ENCODE data around the gene RALY. TPM values are rescaled to one million over a fixed set of nuclear protein-coding genes. Genes with fewer than 3 reads are reported as not detected.
"Not testable (repeated sequence)": the region's sequence is repeated elsewhere in the genome, so short reads cannot be mapped to it uniquely, and the experiment has no call there.

Gene RALY
- total and polyA plus RNA-seq, 11 donors, result 99.2 to 210 (median 106) TPM

DNA sequence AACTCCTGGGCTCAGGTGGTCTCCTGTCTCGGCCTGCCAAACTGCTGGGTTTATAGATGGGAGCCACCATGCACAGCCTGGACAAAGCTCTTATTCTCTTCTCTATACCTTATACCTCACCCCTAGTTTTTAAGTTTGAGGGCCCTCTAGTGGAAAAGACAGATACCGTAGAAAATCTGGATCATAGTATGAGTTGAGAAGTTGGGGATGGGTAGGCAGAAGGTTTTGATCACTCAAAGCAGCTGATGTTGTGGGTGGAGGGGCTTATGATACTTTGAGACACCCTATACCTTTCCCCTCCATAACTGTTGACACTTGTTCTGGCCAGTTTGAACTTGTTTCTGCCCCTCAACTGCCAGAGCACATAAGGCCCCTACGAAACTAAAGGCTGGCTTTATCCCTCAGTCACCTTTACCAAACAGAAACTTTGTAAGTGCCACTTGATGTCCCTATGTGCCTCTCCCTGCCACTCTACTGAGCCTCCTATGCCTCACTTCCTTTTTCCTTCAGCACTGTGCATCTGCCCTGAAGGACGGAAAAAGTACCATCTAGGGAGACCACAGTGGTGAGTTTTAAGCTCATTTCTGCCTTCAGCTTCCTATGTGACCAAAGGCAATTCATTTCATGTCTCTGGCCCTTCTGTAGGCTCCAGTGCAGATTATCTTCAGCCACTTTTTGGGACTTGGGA, 28.6 kb downstream of the RALY start:
- H3K4me1 ChIP-seq, result peaks cover 0 to 76% (median 58%) of the 10 kb centered on the region in 12 donors
- no peak overlapping the region for H3K4me3 ChIP-seq
- DNase-seq (no peak), ATAC-seq (no peak)
- H3K9me3 ChIP-seq, result peaks cover 0 to 3% (median 0%) of the 10 kb centered on the region in 12 donors
- 82 to 91% (median 85%) methylated on average over 4 of the region's 4 CpGs for WGBS, 4 donors
- TF ChIP-seq, protein P1, sequence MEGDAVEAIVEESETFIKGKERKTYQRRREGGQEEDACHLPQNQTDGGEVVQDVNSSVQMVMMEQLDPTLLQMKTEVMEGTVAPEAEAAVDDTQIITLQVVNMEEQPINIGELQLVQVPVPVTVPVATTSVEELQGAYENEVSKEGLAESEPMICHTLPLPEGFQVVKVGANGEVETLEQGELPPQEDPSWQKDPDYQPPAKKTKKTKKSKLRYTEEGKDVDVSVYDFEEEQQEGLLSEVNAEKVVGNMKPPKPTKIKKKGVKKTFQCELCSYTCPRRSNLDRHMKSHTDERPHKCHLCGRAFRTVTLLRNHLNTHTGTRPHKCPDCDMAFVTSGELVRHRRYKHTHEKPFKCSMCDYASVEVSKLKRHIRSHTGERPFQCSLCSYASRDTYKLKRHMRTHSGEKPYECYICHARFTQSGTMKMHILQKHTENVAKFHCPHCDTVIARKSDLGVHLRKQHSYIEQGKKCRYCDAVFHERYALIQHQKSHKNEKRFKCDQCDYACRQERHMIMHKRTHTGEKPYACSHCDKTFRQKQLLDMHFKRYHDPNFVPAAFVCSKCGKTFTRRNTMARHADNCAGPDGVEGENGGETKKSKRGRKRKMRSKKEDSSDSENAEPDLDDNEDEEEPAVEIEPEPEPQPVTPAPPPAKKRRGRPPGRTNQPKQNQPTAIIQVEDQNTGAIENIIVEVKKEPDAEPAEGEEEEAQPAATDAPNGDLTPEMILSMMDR (IDR thresholded peaks at IDR 0.05), result peak in 2 of 12 donors; percentile 9 to 11
- TF ChIP-seq POLR2A (IDR thresholded peaks at IDR 0.05), result no peak
- H3K27me3 ChIP-seq, result no peaks in the 10 kb centered on the region
- intact Hi-C loops (cut with DNase I), result no loop called here
- no peak overlapping the region for H3K27ac ChIP-seq
- no peaks in the 10 kb centered on the region for H3K36me3 ChIP-seq

DNA sequence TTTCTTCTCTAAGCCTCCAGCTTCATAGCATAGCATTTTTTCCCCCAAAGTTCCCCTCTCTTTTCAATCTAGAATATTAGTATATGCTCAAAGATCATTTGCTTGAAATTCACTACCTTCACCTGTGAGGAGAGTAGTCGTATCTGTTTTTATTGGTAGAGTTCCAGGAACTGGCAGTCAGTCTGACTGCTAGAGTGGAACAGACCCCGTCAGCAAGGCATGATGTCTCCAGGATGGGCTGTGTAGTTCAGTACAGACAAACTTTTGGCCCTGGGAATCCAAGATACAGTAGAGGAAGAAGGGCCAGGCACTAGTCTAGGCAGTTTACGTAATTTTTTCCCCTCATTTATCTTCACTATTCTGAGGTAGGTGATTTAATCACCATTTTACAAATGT, 29.1 kb downstream of the RALY start:
- no peak overlapping the region for H3K27ac ChIP-seq
- 63 to 77% (median 73%) methylated on average over 3 of the region's 3 CpGs for WGBS, 4 donors
- peaks cover 0 to 76% (median 53%) of the 10 kb centered on the region in 12 donors for H3K4me1 ChIP-seq
- H3K27me3 ChIP-seq, result no peaks in the 10 kb centered on the region
- intact Hi-C loops (cut with DNase I), result no loop called here
- no peak for TF ChIP-seq POLR2A (IDR thresholded peaks at IDR 0.05)
- DNase-seq, result no peak
- no peaks in the 10 kb centered on the region for H3K36me3 ChIP-seq
- H3K9me3 ChIP-seq, result peaks cover 0 to 3% (median 0%) of the 10 kb centered on the region in 12 donors
- no peak overlapping the region for H3K4me3 ChIP-seq
- ATAC-seq, result no peak

DNA sequence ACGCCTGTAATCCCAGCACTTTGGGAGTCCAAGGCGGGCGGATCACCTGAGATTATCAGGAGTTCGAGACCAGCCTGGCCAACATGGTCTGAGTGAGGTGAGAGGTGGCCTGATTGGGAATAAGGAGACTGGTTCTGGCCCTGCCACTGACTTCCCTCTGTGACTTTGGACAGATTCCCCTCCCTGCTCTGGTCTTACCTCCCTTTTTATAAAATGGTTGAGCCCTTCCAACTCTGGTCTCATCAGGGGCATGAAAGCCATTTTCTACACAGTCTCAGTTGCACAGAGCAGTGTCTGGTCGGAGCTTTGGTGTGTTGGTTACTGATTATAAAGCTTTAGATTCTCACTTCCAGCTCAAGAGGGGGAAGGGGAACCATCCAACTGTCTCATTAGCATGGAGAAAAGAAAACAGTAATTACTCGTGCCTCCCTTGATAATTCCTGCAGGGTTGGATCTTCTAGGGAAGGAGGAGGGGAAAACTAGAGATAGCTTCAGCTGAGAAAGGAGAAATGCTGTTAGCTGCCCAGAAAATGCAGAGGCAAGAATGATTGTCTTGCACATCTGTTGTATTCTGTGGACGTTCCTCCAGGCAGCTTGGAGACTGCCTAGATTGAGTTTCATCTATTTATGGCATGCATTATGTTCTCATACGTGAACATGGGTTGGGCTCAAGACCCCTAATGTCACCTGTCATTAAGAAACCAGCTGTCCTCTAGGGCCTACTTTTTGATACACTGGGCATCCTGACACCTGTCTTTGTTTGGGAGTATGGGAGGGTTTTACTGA, 30.4 kb downstream of the RALY start:
- no peaks in the 10 kb centered on the region for H3K36me3 ChIP-seq
- TF ChIP-seq, protein P1 (IDR thresholded peaks at IDR 0.05), result no peak
- TF ChIP-seq POLR2A (IDR thresholded peaks at IDR 0.05), result no peak
- H3K4me3 ChIP-seq, result no peak overlapping the region
- peaks cover 0 to 3% (median 0%) of the 10 kb centered on the region in 12 donors for H3K9me3 ChIP-seq
- H3K27ac ChIP-seq, result no peak overlapping the region
- H3K4me1 ChIP-seq, result peaks cover 0 to 69% (median 42%) of the 10 kb centered on the region in 12 donors
- intact Hi-C loops (cut with DNase I), result no loop called here
- DNase-seq (no peak), ATAC-seq (no peak)
- H3K27me3 ChIP-seq, result no peaks in the 10 kb centered on the region
- WGBS, 4 donors, result 64 to 75% (median 70%) methylated on average over 8 of the region's 8 CpGs

DNA sequence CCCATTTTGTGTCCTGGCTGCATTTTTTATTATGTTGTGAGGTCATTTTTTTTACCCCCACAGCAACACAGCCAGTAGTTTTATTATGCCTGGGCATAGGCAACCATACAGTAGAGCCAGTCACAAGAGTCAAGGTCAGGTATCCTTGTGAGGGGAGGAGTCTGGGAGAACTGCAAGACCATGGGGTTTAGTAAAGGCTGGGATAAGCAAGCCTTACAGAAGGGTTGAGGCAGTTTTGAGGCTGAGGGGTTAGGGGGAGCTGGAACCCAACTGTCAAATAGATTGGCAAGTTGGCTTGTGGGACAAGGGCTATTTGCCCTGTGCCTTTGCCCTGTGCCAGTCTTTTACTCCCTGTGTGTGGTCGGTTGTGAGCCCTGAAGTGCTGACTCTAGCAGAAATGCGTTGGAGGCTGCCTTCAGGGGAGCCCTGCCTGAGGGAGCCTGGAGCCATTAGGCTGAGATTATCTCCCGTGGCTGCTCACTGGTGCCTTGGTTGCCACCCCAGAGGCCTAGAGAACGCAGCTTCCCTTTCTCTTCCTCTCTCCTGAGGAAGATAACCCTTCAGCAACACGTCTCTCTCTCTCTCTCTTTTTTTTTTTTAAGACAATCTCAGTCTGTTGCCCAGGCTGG, 31.1 kb downstream of the RALY start:
- intact Hi-C loops (cut with DNase I), result no loop called here
- 21 to 31% (median 25%) methylated on average over 5 of the region's 5 CpGs for WGBS, 4 donors
- no peak for DNase-seq

DNA sequence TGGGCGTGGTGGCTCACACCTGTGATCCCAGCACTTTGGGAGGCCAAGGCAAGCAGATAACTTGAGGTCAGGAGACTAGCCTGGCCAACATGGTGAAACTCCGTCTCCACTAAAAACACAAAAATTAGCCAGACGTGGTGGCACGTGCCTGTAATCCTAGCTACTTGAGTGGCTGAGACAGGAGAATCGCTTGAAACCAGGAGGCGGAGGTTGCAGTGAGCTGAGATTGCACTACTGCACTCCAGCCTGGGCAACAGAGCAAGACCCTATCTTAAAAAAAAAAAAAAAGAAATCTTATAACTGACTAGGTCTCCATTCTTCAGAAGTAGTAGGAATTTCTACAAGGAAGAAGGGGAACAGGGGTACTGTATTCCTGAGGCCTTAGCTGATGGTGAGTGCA, 34.3 kb downstream of the RALY start:
- H3K4me3 ChIP-seq; ATAC-seq; DNase-seq; H3K9me3 ChIP-seq; H3K27ac ChIP-seq; intact Hi-C loops (cut with DNase I); H3K27me3 ChIP-seq: not testable (repeated sequence)
- H3K4me1 ChIP-seq, result peaks cover 0 to 59% (median 34%) of the 10 kb centered on the region in 12 donors
- WGBS, 4 donors, result 97 to 99% (median 98%) methylated on average over 6 of the region's 6 CpGs
- H3K36me3 ChIP-seq, result peaks cover 0 to 19% (median 17%) of the 10 kb centered on the region in 9 donors

More for the DNA sequence above, 31.1 kb downstream of the RALY start:
- H3K36me3 ChIP-seq, result no peaks in the 10 kb centered on the region
- TF ChIP-seq, protein P1 (IDR thresholded peaks at IDR 0.05), result no peak
- no peak for TF ChIP-seq POLR2A (IDR thresholded peaks at IDR 0.05)
- no peak overlapping the region for H3K27ac ChIP-seq
- no peak overlapping the region for H3K4me3 ChIP-seq
- H3K27me3 ChIP-seq, result no peaks in the 10 kb centered on the region
- peaks cover 0 to 3% (median 0%) of the 10 kb centered on the region in 12 donors for H3K9me3 ChIP-seq
- peaks cover 0 to 72% (median 40%) of the 10 kb centered on the region in 12 donors for H3K4me1 ChIP-seq
- ATAC-seq, result peak; percentile 39 to 70 (median 68)

All from heart left ventricle (tissue), 16 donors.